Measurements from ENCODE around the gene MRPL10.

The MRPL10 gene

GRCh38 chr17:47831003-47831933, at the start of gene MRPL10, which contains the start of gene LRRC46:
TSS of gene MRPL10 (minus strand) at chr17:47831541. CDS start at chr17:47831511, 30 bp downstream.
TSS of gene LRRC46 (plus strand) at chr17:47831670. CDS start at chr17:47831990, 320 bp downstream.
- peak; percentile 91 for DNase-seq (ENCODE audit: low read depth in 2 of 2)

GRCh38 chr17:47879776-47880454, 48.6 kb upstream of the MRPL10 start:
- DNase-seq (ENCODE audit: low read depth in 2 of 2), result no peak

GRCh38 chr17:47879028-47879585, 47.8 kb upstream of the MRPL10 start:
- no peak for DNase-seq (ENCODE audit: low read depth in 2 of 2)

- no peak for DNase-seq (ENCODE audit: low read depth in 2 of 2)
These were observed 47.1 kb upstream of the MRPL10 start for GRCh38 chr17:47878203-47879027.

DNA sequence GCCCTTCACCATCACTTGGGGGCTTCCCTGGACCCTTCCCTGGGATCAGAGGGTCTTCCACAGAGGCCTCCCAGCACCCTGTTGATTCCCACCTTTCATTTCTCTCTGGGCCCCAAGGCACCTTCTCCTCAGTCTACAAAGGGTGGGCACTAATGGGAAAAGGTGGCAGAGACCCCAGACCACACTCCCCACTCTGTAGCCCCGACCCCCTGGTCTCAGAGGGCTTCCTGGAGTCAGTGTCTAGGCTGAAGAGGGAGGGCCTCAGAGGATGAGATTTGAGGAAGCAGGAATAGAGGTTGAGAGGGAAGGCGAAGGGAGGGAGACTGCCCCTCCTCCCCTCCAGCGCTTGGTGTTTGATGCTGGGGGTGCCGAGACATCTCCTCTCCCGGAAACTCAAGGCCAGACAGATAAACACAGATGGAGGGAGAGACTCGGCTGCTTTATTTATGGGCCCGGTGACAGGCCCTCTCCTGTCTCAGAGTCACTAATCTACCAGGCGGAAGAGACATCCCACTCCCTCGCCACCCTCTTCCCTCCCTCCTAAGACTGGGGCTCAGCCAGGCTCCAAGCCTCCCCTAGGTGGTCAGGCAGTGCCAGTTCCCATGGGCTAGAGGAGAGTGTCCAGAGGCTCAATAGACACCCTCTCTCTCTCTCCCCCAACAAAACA, 46.2 kb upstream of the MRPL10 start:
- DNase-seq (ENCODE audit: low read depth in 2 of 2), result no peak

- DNase-seq (ENCODE audit: low read depth in 2 of 2), result no peak
These were observed 44.0 kb upstream of the MRPL10 start for GRCh38 chr17:47875011-47875985.

- no peak for DNase-seq (ENCODE audit: low read depth in 2 of 2)
These were observed 42.1 kb upstream of the MRPL10 start for GRCh38 chr17:47873200-47874090.

GRCh38 chr17:47872651-47873161, 41.4 kb upstream of the MRPL10 start:
- no peak for DNase-seq (ENCODE audit: low read depth in 2 of 2)

GRCh38 chr17:47872019-47872650, 40.8 kb upstream of the MRPL10 start:
- no peak for DNase-seq (ENCODE audit: low read depth in 2 of 2)

GRCh38 chr17:47871048-47871447, 39.7 kb upstream of the MRPL10 start:
- DNase-seq (ENCODE audit: low read depth in 2 of 2), result no peak

DNA sequence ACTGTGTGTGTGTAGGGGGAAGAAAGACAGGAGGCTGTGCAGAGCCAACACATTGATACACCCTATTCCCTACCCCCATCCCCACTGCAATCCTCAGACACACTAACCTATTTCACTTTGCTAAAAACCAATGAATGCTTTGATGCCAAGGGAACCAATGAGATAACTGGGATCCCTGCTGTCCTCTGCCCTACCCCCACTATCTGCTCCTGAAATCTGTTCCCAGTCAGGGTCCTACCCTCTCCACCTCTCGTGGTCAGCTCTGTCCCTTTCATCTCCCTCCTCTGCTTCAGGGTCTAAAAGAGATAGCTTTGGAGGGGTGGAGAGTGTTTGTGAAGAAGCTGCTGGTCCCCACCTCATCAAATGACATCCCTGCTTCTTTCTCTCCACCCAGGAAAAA, 38.7 kb upstream of the MRPL10 start:
- DNase-seq (ENCODE audit: low read depth in 2 of 2), result no peak

- no peak for DNase-seq (ENCODE audit: low read depth in 2 of 2)
These were observed 37.8 kb upstream of the MRPL10 start for GRCh38 chr17:47869114-47869513.

GRCh38 chr17:47867813-47868533, 36.6 kb upstream of the MRPL10 start:
- no peak for DNase-seq (ENCODE audit: low read depth in 2 of 2)

DNA sequence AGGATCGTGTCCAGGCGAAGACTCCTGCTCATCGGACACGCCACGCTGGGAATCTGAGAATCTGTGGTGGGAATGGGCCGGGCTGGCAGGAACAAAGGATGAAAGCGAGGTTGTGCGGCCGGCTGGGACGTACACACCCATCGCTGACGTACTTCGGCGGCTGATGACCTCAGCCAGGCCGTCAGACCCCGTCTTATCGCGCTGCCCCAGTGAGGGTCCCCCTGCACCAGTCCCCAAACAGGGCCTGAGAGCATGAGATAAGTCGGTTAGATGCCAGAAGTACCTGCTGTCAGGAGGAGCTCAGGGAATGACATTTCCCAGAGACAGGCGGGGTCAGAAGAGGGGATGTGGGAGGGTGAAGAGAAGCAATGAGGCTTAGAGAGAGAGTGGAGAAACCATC, 35.6 kb upstream of the MRPL10 start:
- no peak for DNase-seq (ENCODE audit: low read depth in 2 of 2)

- no peak for DNase-seq (ENCODE audit: low read depth in 2 of 2)
These were observed 33.5 kb upstream of the MRPL10 start for GRCh38 chr17:47864791-47865216.

DNA sequence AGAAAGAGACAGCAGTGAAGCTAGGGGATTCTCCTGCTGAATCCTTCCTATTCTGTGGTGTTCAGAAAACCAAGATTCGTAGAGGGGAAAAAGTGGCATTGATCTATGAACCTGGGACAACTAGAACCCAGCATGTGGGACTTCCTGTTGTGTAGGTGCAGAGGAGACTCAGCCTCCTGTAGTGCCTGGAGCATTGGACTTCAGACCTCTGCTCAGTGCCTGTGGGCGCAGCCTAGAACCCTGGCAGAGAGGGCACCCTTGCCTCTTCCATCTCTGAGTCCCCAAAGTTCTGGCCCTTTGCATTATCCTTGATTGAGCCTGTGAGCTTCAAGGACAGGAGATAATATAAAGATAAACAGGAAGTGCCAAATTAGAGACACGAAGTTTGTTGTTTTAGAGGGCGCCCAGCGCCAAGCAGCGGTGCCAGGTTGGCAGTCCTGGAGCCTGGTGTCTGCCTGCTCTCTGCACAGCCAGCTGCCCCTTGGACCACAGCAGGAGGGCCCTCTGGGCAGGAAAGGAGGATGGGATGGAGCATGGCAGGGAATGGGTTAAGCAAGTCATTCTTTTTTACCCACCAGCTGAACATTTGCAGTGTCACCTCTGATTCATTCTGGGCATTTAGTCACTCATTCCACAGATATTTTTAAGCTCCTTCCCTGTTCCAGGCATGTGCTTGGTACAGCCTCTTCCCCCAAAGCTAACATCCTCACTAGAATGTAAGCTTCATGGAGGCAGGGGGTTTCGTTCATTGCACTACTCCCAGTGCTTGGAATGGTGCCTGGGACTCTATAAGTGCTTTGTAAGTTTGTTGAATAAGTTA, 31.5 kb upstream of the MRPL10 start:
- no peak for DNase-seq (ENCODE audit: low read depth in 2 of 2)

DNA sequence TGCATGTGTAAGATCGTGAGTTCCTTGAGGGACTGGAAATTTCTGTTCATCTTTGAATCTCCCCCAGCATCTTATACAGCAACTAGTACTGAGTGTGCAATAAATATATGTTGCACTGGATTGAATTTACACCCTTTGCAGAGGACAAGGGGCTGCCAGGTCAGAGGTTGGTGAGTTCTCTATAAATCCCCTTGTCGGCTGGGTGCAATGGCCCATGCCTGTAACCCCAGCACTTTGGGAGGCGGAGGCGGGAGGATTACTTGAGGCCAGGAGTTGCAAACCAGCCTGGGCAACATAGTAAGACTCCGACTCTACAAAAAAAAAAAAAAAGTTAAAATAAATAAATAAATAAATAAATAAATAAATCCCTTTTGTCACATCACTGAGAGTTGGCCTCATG, 29.0 kb upstream of the MRPL10 start:
- no peak for DNase-seq (ENCODE audit: low read depth in 2 of 2)
